Epithelial cell of proximal tubule (primary cell): ENCODE measurements around the gene HIP1R. TPM values are rescaled to one million over a fixed set of nuclear protein-coding genes. Genes with fewer than 3 reads are reported as not detected.

Source experiments
- DNase-seq: peaks from one replicate; pipeline ENCODE4 v3.0.0-alpha.2; 2011; ENCODE audit warnings: low read depth
- H3K4me3 ChIP-seq: 2 replicates; pipeline ENCODE4 v1.5.1; 2011; ENCODE audit warnings: low read depth, mild to moderate bottlenecking, low read length
- total RNA-seq: library from RNA; depleted of rRNA; stranded (reverse); fragments of >200 nt; gene quantifications from 2 replicates; pipeline ENCODE4 v1.2.3, GENCODE V29; 2015
- TF ChIP-seq, protein P1 (sequence below): conservative IDR thresholded peaks from 2 replicates; pipeline ENCODE4 v1.5.1; 2012; ENCODE audit warnings: low read depth, mild to moderate bottlenecking, low read length

The HIP1R gene
- total RNA-seq, 1 donor from 2014 or later: 91.0 TPM

DNA sequence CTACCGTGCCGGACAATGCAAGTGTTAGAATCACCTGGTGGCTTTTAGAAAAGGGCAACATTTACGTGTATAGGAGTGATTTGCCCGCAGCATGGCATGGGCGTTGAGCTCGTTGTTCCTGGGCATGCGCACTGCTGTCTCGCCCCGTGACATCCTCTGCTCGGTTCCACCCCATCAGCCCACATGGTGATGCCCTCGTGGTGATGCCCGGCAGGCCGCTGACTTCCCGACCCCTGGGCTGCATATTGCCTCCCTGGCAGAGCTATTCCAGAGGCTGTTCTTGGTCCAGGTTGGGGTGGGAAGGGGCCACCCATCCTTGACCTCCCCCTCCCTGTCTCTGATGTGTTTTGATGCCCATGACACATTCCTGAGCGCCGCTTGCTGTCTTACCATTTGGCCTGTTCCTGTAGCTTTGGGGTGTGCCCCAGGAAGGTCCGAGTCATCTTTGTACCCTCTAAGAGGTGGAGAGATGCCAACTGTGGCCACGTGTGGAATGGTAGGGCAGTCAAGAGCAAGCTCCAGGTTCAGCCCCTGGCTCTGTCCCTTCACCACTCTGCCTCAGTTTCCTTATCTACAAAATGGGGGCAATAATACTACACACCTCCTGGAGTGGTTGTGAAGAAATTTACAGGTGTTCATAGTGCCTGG is 4.8 kb downstream of the HIP1R start:
- TF ChIP-seq, protein P1, sequence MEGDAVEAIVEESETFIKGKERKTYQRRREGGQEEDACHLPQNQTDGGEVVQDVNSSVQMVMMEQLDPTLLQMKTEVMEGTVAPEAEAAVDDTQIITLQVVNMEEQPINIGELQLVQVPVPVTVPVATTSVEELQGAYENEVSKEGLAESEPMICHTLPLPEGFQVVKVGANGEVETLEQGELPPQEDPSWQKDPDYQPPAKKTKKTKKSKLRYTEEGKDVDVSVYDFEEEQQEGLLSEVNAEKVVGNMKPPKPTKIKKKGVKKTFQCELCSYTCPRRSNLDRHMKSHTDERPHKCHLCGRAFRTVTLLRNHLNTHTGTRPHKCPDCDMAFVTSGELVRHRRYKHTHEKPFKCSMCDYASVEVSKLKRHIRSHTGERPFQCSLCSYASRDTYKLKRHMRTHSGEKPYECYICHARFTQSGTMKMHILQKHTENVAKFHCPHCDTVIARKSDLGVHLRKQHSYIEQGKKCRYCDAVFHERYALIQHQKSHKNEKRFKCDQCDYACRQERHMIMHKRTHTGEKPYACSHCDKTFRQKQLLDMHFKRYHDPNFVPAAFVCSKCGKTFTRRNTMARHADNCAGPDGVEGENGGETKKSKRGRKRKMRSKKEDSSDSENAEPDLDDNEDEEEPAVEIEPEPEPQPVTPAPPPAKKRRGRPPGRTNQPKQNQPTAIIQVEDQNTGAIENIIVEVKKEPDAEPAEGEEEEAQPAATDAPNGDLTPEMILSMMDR: no peak
- H3K4me3 ChIP-seq: no peak overlapping the region
- no peak for DNase-seq

DNA sequence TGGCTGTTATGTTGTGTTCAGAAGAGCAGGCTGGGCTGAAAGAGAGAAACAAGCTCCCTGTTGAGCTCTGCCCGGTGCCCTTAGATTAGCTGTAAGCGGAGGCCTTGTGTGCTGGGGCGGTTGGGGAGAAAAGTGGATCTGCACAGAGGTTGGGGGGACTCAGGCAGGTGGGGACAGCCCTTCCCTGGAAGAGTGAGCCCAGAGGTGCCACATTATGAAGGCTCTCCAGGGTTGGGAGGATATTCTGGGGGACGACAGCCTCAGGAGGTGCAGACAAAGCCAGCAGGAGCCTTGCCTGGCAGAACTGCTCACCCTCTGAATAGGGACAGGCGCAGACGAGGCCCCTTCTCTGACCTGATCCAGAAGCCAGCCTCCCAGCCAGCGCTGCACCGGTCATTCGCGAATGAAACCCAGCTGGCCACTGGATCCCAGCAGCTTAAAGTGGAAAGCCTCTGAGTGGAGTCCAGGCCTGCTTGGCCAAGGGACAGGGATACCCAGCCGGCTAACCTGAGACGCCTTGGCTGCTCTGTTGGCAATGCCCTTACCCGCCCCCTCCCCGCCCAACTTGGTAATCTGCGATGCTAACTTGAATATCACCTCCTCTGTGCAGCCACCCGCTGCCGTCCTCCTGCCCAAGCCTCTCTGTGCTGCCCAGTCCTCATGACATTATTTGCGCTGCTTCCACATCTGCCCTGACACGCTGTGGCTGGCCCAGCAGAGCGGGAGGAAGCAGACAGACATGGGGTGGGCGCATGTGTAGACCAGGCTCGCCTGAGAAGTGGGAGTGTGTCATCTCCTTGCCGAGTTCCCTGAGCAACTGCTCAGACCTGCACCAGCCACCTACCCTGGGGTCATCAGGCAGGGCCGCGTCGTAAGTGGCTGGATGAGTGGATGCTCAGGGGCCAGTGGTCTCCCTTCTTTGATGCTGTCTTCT is 5.6 kb downstream of the HIP1R start:
- no peak for DNase-seq
- no peak overlapping the region for H3K4me3 ChIP-seq
- TF ChIP-seq, protein P1: no peak

DNA sequence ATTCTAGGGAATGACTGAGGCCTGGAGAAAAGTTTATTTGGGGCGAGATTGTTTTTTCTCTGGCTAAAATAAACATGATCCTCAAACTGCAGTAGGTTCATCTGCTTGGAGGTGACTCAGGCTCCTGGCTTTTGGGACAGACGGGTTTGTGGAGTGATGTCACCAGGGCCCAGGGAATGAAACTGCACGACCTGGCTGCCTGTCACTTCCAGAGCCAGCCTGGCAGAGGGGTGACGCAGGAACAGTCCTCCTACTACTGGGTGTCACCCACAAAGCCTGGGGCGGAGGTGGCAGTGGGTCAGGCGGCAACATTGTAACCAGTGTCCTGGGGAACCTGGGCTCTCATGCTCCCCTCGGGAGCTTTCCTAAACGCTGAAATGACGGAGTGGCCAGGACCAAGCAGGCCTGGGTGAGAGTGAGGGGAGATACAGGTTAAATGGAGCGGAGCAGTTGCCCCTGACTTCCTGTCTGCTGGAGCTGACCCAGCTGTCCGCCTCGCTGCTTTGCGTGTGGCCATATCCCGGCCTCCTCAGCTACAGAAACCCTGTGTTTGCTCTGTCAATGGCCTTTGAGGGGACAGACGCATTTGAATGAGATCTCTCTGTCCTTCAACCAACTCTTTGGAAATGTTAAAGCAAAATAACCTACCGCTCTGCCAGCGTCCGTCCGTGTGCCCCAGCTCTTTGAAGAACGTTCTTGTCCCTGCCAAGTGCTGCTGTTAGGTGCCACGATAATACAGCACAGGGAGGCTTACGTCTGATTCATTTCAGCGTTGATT is 6.5 kb downstream of the HIP1R start:
- no peak overlapping the region for H3K4me3 ChIP-seq
- DNase-seq: no peak
- TF ChIP-seq, protein P1: no peak

DNA sequence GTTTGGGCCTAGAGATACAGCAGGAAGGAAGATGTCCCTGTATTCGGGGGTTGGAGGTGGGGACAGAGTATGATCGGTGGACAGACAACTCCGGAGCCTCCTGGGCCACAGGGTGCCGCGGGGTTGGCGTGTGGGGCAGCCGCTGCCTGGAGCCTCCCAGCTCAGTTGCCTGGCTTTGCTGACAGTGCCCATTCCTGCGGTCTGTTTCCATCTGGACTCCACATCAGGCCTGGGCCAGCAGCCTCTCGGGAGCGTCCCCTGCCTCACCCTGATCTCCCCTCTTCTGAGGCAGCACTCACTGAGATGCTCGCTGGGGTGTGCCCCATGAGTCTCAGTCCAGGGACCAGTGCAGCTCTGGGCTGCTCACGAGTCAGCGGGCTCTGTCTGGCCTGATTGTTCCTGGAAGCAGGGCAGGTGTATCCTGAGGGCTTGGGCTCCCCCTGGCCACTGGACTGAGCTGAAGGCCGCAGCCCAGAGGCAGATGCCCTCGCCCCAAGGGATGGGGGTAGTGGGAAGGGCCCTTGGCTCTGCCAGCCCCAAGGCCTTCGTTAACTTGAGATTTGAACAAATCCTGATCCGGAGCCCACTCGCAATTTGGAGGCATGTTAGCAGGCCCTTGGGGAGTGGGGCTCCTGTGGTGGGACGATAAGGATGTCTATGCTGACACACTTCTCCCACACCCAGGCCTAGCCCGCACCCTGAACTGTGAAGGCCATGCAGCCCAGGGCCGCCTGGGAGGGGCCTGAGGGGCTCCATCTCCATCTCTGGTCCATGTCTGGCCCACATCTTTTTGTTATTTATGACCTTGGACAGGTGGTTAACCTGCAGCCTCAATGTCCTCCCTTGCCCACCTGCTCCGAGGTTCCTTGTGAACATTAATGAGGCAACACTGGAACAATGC is 7.5 kb downstream of the HIP1R start:
- no peak for DNase-seq
- H3K4me3 ChIP-seq: no peak overlapping the region
- TF ChIP-seq, protein P1: peak; percentile 7

DNA sequence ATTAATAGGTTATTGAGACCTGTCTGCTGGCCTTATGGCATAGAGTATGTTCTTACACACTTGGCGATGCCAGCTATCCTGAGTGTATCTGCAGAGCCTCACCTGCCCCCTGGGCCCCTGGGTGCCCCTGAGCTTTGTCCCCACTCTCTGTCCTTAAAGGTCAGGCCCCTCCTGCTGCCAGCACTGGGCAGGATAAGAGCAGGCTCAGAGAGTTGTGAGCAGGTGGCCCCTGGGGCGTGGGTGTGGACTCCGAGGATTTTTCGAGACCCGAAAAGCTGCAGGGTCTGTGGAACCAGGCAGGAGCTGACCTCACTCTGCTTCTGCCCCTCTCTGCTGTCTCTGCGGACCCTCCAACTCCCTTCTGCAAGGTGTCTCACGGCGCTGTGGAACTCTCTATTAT is 8.2 kb downstream of the HIP1R start:
- H3K4me3 ChIP-seq: no peak overlapping the region
- no peak for DNase-seq
- TF ChIP-seq, protein P1: no peak

DNA sequence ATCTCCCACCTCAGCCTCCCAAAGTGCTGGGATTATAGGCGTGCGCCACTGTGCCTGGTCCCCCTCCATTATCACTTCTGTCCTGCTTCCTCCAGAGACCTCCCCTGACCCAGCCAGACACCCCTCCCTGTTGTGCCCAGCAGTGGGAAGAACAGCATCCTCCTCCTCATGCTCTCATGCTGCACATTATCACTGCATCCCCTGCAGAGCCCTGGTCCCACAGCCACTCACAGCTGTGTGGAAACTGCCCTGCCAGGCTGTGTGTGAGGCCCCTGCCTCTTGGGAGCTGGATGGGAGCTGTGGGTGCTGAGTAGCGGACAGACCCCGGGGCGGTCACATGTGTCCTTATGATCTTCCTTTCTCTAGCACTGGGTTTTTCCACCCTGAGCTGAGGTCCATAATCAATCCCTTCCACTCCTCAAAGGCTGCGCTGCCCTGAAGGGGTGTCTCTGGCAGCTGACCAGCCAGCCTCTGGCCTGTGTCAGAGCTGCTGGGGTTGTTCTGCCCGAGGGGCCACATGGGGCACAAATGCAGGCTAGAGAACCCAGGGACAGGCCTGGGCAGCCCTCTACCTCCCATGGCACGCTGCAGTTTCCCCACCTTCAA is 9.2 kb downstream of the HIP1R start:
- DNase-seq: no peak
- no peak overlapping the region for H3K4me3 ChIP-seq
- TF ChIP-seq, protein P1: no peak
